Skeletal muscle tissue (tissue), 4 donors: ENCODE data around the gene SLX9. TPM values are rescaled to one million over a fixed set of nuclear protein-coding genes. Genes with fewer than 3 reads are reported as not detected.
"Not testable (repeated sequence)": the region's sequence is repeated elsewhere in the genome, so short reads cannot be mapped to it uniquely, and the experiment has no call there.

Experiments used
- H3K27ac ChIP-seq: one replicate; pipeline ENCODE4 v1.7.0; 2013; ENCODE audit warnings: mild to moderate bottlenecking, low read depth, low read length, inconsistent platforms
- H3K27me3 ChIP-seq, 3 donors: one replicate each; pipeline ENCODE4 v1.7.0; 2013; ENCODE audit warnings: low read length in 3 of 3; ENCODE audit not compliant: control insufficient read depth in 3 of 3, insufficient read depth in 3 of 3
- H3K36me3 ChIP-seq, 3 donors: one replicate each; pipeline ENCODE4 v1.7.0; 2013; ENCODE audit warnings: low read length in 3 of 3; ENCODE audit not compliant: control insufficient read depth in 3 of 3, insufficient read depth in 3 of 3
- H3K4me1 ChIP-seq, 3 donors: one replicate each; pipeline ENCODE4 v1.7.0; 2013; ENCODE audit warnings: low read length in 3 of 3, mild to moderate bottlenecking in 3 of 3; ENCODE audit not compliant: control insufficient read depth in 3 of 3, insufficient read depth in 3 of 3
- H3K4me3 ChIP-seq, 3 donors: one replicate each; pipeline ENCODE4 v1.7.0; 2013; ENCODE audit warnings: low read length in 3 of 3
- H3K9ac ChIP-seq, 3 donors: one replicate each; pipeline ENCODE4 v1.7.0; 2013; ENCODE audit warnings: low read length in 3 of 3, mild to moderate bottlenecking in 3 of 3, moderate library complexity in 2 of 3, low read depth in 1 of 3
- H3K9me3 ChIP-seq, 3 donors: one replicate each; pipeline ENCODE4 v1.7.0; 2013; ENCODE audit warnings: low read length in 3 of 3; ENCODE audit not compliant: control insufficient read depth in 3 of 3
- total RNA-seq: library from RNA; depleted of rRNA; stranded (reverse); fragments of >200 nt; gene quantifications from one replicate; pipeline ENCODE4 v1.2.3, GENCODE V29; 2014
- donor health status: Osteomylitis.

SLX9 gene
- total RNA-seq, 1 donor from 2014 or later, result 10.4 TPM

- H3K27ac ChIP-seq, H3K9me3 ChIP-seq, H3K4me3 ChIP-seq, H3K36me3 ChIP-seq, H3K9ac ChIP-seq, H3K27me3 ChIP-seq: not testable (repeated sequence)
- peaks cover 8 to 21% (median 19%) of the 10 kb centered on the region in 3 donors for H3K4me1 ChIP-seq
Observed at GRCh38 chr21:45024516-45024915, 84.7 kb downstream of the SLX9 start.

GRCh38 chr21:45026066-45026745 is 86.4 kb downstream of the SLX9 start:
- no peaks in the 10 kb centered on the region for H3K36me3 ChIP-seq
- H3K4me3 ChIP-seq, result no peak overlapping the region
- no peak overlapping the region for H3K27ac ChIP-seq
- H3K27me3 ChIP-seq, result no peaks in the 10 kb centered on the region
- H3K4me1 ChIP-seq, result peaks cover 9 to 18% (median 15%) of the 10 kb centered on the region in 3 donors
- no peaks in the 10 kb centered on the region for H3K9me3 ChIP-seq
- H3K9ac ChIP-seq, result no peak overlapping the region

Other genes with a start within 250 kb of the SLX9 start
- not detected for gene KRTAP10-12, start 242.9 kb upstream of the SLX9 start, total RNA-seq
- gene TSPEAR, start 228.5 kb upstream of the SLX9 start, total RNA-seq, result not detected
- 60.5 TPM for gene UBE2G2, start 138.2 kb upstream of the SLX9 start, total RNA-seq
- 28.7 TPM for gene SUMO3, start 122.0 kb upstream of the SLX9 start, total RNA-seq
- gene PTTG1IP, start 66.3 kb upstream of the SLX9 start, total RNA-seq, result 98.1 TPM
- 19.8 TPM for gene ITGB2, start 19.1 kb upstream of the SLX9 start, total RNA-seq
- gene ADARB1, start 134.6 kb downstream of the SLX9 start, total RNA-seq, result 16.2 TPM